Esophagus squamous epithelium (tissue), 4 donors: ENCODE results near the gene KCNMB3.

Experiments used
- CTCF ChIP-seq, 6 experiments: fragments of 450-650 bp in 4 of 6; fragments of 200-600 bp in 2 of 6; sonication (generic) in 2 of 6; IDR thresholded peaks; one replicate each; pipeline ENCODE4 v1.5.1; 2016 to 2019; ENCODE audit warnings: antibody characterized with exemption in 6 of 6, mild to moderate bottlenecking in 4 of 6, moderate library complexity in 4 of 6
- POLR2A ChIP-seq, 4 donors: fragments of 450-650 bp; IDR thresholded peaks; one replicate each; pipeline ENCODE4 v1.6.1; 2017; ENCODE audit warnings: antibody characterized with exemption in 4 of 4, mild to moderate bottlenecking in 4 of 4, moderate library complexity in 3 of 4

DNA sequence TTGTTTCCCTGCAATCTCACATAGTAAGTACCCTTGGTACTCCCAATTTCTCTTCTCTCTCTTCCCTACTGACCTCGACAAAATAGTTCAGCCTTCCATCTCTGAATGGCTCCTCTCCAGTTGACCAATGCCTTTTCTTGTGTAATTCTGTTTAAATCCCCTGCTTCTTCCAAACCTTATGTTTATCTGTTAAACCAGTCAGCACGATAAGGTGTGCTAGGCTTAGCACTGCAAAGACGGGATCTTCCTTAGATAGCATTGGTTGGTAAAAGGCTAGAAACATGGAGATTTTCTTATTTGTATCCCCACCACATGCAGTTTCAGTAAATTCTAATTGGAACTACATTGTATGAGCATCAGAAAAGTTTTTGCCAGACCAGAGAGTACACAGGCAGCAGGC, 25.8 kb upstream of the KCNMB3 start:
- TF ChIP-seq CTCF (IDR thresholded peaks at IDR 0.05) (no peak), POLR2A (IDR thresholded peaks at IDR 0.05) (no peak)
